NCI-H1417 treated with DMSO at 0.1 percent for 48 hours (cell line): ENCODE data around the gene ARL17A.
"Not testable (repeated sequence)": the region's sequence is repeated elsewhere in the genome, so short reads cannot be mapped to it uniquely, and the experiment has no call there.

Source experiments
- DNase-seq: peaks from one replicate; lab custom pipeline; 2025; lab: John Stamatoyannopoulos, UW

Gene ARL17A

DNA sequence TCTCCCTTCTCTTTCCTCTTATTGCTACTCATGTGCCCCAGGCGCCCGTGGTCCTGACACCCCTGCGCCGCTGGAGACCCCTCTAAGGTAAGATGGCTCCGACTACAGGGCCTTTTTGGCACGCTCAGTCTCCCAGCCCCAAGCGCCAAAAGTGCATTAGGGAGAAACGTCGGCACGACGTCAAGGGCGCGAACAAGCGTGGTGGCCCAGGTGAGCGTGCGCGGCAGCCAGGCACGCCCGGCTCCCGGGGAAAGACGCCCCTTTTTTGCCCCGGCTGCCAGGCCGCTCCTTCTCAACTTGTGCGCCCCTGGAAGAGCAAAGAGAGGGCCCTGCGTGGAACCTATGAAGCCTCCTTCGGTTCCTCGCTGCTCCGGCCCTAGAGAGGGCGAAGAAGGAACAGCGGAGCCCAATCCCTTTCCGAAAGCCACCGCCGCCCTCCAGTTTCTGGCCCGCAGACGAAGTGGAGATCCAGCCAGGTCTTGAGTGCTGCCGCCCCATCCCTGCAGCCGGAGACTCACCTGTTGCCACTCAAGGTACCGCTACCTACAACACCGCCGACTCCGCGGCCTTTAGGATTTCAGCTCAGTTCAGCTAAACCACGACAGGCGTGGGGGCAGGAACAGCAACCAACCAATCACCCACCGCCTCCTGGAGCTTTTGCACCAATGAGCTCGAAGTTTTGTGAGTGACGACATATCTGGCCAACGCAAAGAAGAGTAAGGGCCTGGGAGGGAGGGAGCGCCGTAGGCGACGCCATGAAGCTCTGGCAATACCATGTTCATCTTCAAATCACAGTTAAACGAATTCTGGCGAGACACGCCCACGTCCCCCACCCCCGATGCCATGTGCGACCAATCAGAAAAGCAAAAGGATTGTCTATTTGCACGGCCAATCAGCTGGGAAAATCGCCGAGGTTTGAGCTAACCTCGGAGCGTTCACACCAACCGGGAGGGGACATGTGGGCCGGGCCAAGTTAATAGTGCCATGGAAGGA, at the start of gene ARL17A:
TSS of gene ARL17A (minus strand) at position 609 of the 993 bp plus-strand sequence. CDS start 3,369 bp downstream, outside the sequence.
- not testable (repeated sequence) for DNase-seq

DNA sequence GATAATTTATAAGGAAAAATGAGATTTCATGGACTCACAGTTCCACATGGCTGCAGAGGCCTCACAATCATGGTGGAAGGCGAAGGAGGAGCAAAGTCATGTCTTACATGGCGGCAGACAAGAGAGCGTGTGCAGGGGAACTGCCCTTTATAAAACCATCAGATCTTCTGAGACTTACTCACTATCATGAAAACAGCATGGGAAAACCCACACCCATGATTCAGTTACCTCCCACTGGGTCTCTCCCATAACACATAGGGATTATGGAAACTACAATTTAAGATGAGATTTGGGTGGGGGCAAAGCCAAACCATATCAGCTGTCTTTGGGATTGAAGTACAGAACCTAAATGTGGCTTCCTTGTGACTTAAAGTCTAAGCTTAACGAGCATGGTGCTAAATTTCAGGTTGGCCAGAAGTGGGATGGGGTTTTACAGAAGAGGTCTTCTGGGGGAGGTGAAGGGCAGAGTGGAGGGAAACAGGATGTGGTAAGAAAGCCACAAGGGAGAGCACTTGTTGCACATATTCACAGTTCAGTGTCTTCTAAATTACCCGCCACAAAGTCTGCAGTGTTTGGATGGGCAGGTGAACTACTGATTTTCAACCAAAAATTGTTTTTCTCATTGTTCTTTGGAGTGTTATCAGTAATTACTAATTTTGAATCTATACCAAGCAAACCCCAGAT, 49.4 kb upstream of the ARL17A start:
- DNase-seq: not testable (repeated sequence)

DNA sequence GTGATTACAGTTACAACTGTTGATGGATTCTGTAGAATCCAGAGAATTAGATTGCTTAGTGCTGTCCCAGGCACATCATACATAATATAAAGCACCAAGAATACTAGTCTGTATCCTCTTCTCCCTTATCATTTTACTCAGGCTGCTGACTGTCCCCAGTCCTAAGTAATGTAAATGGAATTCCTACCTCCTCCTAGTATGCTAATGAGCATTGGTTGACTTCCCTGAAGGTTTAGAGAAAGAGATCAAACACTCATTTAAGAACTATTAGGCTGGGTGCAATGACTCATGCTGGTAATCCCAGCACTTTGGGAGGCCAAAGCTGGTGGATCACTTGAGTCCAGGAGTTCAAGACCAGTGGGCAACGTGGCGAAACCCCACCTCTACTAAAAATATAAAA, 48.0 kb upstream of the ARL17A start:
- DNase-seq: not testable (repeated sequence)

DNA sequence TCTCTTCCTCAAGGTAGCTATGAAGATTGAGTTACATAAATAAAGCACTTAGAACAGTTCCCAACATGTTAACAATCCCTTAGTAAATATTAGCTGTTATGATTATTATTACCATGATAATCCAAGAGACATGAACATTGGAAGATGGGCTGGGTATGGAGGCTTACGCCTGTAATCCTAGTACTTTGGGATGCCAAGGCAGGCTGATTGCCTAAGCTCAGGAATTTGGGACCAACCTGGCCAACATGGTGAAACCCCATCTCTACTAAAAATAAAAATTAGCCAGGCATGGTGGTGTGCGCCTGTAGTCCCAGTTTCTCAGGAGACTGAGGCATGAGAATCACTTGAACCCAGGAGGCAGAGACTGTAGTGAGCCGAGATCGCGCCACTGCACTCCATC, 45.2 kb upstream of the ARL17A start:
- DNase-seq: not testable (repeated sequence)

DNA sequence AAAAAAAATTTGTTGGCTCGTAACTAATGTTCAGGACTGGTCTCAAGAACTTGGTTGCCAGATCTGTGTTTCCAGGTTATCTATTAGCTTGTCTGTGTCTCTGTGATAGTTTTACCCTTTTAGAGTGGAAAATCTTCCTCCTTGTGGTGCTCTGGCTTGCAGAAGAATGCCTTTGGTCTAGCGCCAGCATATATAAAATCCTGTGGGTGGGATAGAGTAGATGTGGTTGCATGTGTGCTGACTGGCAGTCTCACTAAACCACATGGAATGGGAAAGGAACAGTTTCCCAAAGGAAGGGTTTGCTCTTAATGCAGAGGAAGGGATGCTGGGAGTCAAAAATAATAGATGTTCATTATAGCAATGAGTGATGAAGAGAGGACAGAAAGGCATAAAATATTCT, 44.3 kb upstream of the ARL17A start:
- DNase-seq: not testable (repeated sequence)

DNA sequence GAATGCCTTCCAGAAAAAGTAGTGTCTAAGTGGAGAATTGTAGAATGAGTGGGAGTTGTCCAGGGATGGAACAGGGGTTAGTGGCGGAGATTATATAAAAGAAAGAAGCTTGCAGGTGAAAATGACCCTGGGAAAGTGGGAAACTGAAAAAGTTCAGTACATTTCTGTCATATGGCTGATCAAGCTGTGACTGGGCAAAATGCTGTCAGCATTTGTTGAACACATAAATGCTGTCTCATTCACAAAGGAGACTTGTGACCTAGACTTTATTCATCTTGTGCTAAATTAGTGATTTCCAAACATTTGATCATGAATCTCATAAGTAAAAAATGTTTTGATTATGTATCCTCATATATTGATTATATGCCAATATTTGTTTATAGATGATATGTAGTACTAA, 39.5 kb upstream of the ARL17A start:
- not testable (repeated sequence) for DNase-seq

DNA sequence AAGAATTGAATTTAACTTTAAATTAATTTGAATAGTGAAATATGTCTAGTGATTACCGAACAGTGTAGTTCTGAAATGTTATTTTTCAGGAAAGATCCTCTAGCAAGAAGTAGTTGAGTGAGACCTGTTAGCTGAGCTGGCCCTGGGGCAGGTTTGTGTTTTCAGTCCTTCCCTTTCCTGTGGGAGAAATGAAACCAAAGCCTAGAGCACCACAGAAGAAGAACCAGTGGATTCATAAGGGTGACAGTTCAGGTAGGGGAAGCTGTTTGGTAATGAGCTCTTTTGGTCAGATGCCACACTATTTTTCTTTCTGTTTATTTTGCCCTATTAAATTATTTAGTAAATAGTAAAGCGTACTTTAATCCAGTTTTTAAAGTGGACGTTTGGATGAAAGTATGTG, 37.6 kb upstream of the ARL17A start:
- not testable (repeated sequence) for DNase-seq

DNA sequence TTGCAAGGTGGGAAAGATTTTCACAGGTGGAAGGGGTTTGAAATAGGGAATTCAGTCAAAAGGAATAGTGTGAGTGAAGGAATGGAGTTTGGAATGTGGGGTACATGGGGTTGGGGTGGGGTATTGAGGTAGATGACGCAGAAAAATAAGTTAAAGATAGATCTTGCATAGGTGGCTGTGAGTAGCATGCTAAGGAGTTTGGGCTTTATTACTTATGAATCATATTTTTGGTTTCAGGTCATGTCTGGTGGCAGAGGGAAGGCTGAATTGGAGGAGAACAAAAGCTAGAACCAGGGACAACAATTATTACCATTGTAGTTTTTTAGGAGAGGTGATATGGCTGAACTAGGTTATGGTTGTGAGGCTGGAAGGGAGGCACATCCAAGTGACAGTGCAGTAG, 34.4 kb upstream of the ARL17A start:
- DNase-seq: not testable (repeated sequence)

DNA sequence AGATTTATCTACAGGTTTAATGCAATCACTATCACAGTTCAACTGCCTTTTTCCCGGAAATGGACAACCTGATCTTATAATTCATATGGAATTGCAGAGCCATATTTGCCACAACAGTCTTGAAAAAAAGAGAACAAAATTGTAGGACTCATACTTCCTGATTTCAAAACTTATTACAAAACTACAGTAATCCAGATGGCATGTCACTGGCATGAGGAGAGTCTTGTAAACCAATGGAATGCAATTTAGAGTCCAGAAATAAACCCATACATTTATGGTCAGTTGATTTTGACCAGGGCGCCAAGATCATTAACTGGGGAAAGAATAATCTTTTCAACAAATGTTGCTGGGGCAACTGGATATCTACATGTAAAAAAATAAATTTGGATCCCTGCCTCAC, 31.8 kb upstream of the ARL17A start:
- not testable (repeated sequence) for DNase-seq

DNA sequence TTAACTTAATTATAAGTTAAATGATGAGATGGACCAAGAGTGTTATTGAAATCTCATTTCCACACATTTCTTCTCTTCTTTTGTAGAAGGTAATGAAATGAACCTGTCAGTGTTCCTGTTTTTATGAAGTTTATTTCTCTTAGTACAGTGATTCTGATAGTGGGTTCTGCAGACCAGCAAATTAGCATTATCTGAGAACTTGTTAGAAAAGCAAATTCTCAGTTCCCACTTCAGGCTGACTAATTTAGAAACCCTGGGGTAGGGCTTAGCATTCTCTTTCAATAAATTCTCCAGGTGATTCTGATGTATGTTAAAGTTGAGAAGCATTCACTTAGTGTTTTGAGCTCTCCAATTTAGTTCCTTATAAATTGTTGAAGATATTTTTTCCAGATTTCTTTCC, 23.6 kb upstream of the ARL17A start:
- not testable (repeated sequence) for DNase-seq

DNA sequence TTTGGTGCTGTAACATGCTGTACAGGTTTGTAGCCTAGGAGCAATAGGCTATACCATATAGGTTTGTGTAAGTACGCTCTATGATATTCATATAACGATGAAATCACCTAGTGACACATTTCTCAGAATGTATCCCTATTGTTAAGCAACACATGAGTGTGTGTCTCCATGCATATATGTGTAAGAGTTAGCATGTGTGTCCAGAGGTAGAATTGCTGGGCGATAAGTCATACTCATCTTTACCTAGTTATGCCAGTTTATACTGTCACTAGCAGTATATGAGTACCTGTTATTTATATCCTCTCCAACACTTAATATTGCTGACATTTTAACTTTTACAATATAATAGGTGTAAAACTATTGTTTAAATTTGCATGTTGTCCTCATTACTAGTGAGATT, 21.3 kb upstream of the ARL17A start:
- not testable (repeated sequence) for DNase-seq

DNA sequence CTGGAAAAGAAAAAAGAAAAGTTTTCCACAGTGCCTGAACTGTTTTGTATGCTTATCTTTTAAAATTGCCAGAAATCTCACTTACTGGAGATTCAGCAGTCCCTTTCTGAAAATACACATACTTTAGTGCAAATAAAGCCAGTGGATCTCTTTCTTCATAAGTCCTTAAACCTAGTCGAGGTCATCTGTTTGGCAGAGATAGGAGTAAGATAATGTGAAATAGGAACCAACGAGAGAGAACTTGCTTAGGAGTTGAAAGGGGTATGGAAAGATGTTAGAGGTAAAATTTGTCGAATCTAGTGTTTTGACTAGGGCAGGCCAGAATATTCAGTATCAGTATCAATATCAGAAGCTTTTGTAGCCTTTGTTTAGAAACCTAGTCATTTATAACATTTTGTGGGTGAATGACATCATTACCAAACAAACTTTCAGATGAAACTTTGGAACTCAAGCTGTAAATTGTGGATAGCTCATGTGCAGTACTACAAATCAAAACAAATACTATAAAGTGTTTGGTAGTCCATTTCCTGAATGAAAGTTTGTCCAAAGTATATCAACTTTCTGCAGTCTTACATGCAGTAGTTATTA, 18.9 kb upstream of the ARL17A start:
- not testable (repeated sequence) for DNase-seq

DNA sequence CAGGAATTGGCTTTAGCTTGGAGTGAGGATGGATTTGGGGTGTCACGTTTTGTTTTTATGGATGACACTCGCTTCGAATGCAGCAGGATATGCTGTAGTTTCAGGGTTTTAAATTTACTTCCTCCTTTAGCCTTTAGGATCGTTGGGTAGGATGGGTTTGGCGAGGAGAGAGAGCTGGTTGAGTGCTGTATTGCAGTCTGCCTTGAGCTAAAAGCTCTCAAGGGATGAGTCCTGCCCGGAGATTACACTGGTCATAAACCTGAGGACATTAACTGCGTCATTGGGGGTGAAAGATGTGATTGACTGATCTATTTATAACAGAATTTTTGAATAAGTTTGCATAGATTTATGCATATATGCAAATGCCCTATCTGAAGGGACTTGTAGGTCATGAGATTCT, 11.8 kb upstream of the ARL17A start:
- not testable (repeated sequence) for DNase-seq

DNA sequence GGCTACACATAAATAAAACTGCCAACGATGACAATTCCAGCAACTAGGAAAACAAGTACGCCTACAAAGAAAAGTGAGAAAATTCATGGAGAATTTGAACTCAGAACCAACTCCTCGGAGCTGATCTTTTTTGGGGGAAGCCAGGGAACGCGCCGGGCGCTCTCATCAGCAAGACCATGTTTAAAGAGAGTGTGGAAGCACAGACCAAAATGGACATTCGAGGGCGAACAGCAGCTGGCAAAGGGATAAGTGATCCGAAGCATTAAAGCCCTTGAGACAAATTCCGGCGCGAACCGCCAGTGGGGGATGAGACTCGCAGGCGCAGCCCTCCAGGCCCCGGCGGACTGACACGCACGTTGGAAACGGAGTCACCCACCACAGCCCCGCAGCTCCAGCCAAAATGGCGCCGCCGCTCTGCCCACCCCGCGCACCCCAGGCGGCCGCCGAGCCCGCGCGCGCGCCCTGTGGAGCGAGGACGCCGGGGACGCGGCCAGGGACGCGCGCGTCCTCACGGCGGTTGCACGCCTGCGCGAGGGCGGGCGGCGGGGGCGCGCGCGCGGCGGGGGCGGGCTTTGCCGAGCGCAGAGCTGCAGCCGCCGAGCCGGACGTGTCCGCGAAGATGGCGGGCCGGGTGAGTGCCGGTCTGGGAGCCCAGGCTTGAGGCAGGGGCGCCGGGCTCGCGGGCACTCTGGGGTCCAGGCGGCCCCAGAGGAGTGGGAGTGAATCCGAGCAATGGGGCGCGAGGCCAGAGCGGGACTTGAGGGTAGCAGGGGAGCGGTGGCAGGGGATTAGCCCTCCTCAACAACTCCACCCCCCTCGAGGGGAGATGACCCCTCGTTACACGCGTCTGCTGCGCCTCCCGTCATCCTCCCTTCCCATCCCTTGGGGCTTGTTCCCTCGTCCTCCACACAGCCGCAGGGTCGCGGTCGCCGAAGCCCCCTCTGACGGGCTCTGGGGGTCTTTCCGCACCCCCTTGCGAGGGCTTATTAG, 11.0 kb upstream of the ARL17A start, which contains the start of gene NSF:
TSS of gene NSF (plus strand) at position 513 of the 990 bp plus-strand sequence. CDS start at position 620, 107 bp downstream.
- DNase-seq: not testable (repeated sequence)

DNA sequence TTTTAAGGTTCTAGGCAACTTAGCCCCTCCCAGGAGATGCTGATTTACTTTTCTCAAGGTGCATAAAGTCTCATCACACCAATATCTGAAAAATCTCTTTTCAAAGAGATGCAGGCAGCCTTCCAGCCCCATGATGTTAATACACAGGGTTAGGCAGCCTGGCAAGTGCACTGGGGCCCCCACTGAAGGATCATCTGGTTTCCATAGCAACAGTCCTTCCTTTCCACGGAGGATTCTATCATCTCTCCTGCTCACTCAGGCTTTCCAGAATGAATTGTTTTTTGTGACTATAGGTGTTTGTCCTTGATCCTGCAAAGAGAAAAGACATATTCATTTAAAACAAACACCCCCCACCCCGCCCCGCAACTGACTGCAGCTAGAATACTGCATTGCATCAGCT, 6.0 kb upstream of the ARL17A start:
- DNase-seq: not testable (repeated sequence)

DNA sequence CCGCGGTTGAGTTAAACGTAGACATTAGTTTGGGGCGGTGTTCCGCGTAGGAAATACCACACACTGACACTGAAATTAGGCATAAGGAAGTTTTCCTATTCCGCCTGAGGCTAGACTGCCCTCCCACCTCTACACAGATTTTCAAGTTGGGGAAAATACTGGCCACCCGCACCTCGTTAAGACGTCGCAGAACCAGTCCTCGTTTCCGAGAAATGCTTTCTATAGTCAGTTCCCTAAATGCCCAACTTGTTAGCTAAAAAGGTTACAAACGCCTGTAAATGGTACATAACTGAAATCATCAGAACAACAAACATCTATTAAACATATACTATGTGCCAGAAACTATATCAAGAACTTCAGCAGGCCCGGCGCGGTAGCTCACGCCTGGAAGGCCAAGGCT, 591 bp upstream of the ARL17A start:
- not testable (repeated sequence) for DNase-seq

DNA sequence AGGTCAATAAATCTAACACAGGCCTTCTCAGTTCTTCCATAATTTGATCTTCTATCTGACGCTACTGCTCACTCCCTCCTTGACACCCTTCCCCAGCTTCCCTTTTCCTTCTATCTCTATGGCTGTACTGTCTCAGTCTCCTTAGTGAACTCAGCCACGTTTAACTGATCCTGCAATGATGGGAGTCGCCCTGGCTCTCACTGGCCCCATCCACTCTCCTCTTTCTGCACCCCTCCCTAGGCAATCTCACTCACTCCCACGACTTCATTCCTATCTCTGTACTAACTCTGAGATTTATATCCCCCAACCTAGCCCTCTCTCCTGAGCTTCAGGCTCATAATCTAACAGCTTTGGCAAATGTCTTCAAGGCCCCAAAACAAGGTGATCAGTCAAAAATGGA, 7.7 kb downstream of the ARL17A start:
- DNase-seq: not testable (repeated sequence)

DNA sequence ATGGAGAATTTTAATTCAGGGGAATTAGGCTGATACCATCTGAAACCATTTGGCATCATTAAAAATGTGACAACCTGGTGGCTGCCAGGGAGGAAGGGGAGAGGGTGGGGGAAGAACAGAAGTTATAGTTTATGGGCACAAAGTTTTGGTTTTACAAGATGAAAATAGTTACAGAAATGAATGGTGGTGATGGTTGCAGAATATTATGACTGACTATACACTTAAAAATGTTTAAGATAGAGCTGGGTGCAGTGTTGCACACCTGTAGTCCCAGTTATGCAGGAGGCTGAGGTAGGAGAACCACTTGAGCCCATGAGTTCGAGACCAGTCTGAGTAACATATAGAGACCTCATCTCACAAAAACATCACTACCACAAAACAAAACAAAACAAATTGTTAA, 12.5 kb downstream of the ARL17A start:
- not testable (repeated sequence) for DNase-seq

DNA sequence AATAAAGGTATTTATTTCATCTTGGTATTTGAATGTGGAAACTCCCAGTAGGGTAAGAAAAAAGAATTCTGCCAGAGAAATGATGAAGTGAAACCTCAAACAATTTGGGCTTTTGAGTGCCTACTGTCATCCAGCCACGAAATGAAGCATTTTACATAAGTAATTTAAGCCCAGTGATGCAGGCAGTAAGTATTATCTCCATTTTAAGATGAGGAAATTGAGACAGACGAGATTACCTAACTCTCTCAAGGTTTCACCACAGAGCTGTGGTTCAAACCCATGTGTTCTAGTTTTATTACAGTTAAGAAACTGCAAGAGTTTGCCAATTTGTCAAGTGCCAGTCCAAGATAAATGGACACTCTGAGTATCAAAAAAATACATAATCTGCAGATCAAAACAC, 13.2 kb downstream of the ARL17A start:
- not testable (repeated sequence) for DNase-seq

DNA sequence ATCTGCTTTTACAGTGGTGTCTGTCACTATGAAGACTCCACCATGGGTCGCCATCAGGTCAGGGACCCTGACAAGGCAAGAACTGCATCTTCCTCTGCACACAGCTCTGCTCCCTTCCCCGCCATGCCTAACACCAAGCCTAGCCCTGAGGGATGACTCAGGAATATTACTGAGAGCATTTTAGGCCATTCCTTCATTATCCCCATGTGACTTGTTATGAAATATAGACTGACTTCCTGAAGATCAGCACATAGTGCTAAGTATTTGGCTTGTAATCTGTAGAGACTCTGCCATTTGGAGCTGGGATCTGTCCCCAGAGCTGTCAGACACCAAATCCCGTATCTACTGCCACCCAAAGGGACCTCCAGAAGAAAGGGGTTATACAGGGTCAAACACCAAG, 19.4 kb downstream of the ARL17A start:
- DNase-seq: not testable (repeated sequence)

DNA sequence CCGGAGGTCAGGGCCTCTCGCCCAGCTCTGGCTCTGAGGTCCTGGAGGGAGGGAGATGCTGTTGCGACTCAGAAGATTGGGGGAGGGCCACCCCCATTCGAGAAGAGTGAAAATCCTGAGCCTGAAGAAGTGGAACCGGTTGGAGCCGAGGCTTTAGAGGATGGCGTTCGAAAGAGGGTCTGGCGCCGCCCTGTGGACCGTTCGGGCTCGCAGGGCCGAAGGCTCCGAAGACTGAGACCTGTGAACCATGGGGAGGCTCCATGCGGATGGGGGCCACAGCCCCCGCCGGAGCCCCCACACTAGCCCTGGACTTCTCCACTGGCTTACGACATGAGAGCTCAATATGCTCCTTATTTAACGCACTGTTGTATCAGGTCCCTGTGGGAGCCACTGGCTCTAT, 20.3 kb downstream of the ARL17A start:
- not testable (repeated sequence) for DNase-seq
